HepG2 (cell line): ENCODE measurements around the gene TUT7.
A peak's percentile ranks its signal among the peaks of the same experiment; 100 is the strongest.

Experiments
- ATF7 ChIP-seq, 2 experiments: fragments of 450-650 bp in 1 of 2; sonication (generic) in 1 of 2; formaldehyde crosslinking in 1 of 2; IDR thresholded peaks; 2 replicates each; pipeline versions ENCODE4 v1.4.0 to v1.6.1; 2016 to 2020; ENCODE audit warnings: antibody characterized with exemption in 1 of 2, mild to moderate bottlenecking in 1 of 2, missing genetic modification reagents in 1 of 2
- BHLHE40 ChIP-seq: IDR thresholded peaks from 2 replicates; pipeline ENCODE4 v1.6.1; 2011; ENCODE audit warnings: low read length, improper control_type of control experiment
- BRCA1 ChIP-seq: sonication (generic); formaldehyde crosslinking; IDR thresholded peaks from 2 replicates; pipeline ENCODE4 v1.4.0; 2020; ENCODE audit warnings: missing genetic modification reagents
- MAX ChIP-seq: IDR thresholded peaks from 2 replicates; pipeline ENCODE4 v1.6.1; 2012; ENCODE audit warnings: inconsistent platforms
- PRMT3 ChIP-seq: sonication (generic); formaldehyde crosslinking; IDR thresholded peaks from 2 replicates; pipeline ENCODE4 v1.8.1; 2022; ENCODE audit warnings: low read depth, mild to moderate bottlenecking, moderate library complexity, missing genetic modification reagents, borderline replicate concordance
- RORA ChIP-seq: sonication (generic); formaldehyde crosslinking; IDR thresholded peaks from 2 replicates; pipeline ENCODE4 v1.5.0; 2020; ENCODE audit warnings: mild to moderate bottlenecking, missing genetic modification reagents, moderate library complexity
- TAF1 ChIP-seq: sonication (generic); formaldehyde crosslinking; IDR thresholded peaks from 2 replicates; pipeline ENCODE4 v1.4.0; 2020; ENCODE audit warnings: missing genetic modification reagents
- ZFP62 ChIP-seq: sonication (generic); formaldehyde crosslinking; IDR thresholded peaks from 2 replicates; pipeline ENCODE4 v1.4.0; 2020; ENCODE audit warnings: missing genetic modification reagents
- ZNF878 ChIP-seq: sonication (generic); formaldehyde crosslinking; IDR thresholded peaks from 2 replicates; pipeline ENCODE4 v1.8.1; 2023; ENCODE audit warnings: mild to moderate bottlenecking, missing genetic modification reagents, moderate library complexity

- no peak for TF ChIP-seq BRCA1 (CRISPR knock-in tag)
- no peak for TF ChIP-seq RORA
- no peak for TF ChIP-seq MAX
- no peak for TF ChIP-seq PRMT3 (CRISPR knock-in tag)
- TF ChIP-seq ZFP62 (CRISPR knock-in tag) = no peak
- TF ChIP-seq ZNF878 (CRISPR knock-in tag) = no peak
- no peak for TF ChIP-seq BHLHE40
- TF ChIP-seq ATF7 (IDR thresholded peaks at IDR 0.05) = 0 out of 2 replicates have a peak, but pooled peaks have one; percentile 3
- no peak for TF ChIP-seq ATF7 (CRISPR knock-in tag; IDR thresholded peaks at IDR 0.05)
- no peak for TF ChIP-seq TAF1 (CRISPR knock-in tag)
These were observed 14.8 kb upstream of the TUT7 start for GRCh38 chr9:86368871-86369521.
